Ectodermal cell (in vitro differentiated cells): ENCODE results near the gene ESPNL.

Experiments
- H3K27ac ChIP-seq: 2 replicates; pipeline ENCODE4 v1.7.0; 2013; ENCODE audit warnings: mild to moderate bottlenecking, low read depth, low read length; ENCODE audit not compliant: insufficient read depth, poor library complexity, severe bottlenecking
- H3K27me3 ChIP-seq: 2 replicates; pipeline ENCODE4 v1.7.0; 2013; ENCODE audit warnings: mild to moderate bottlenecking, low read length; ENCODE audit not compliant: insufficient read depth, control insufficient read depth, poor library complexity, severe bottlenecking
- H3K36me3 ChIP-seq: one replicate; pipeline ENCODE4 v1.7.0; 2013; ENCODE audit warnings: low read length; ENCODE audit not compliant: control insufficient read depth, insufficient read depth
- H3K4me1 ChIP-seq: one replicate; pipeline ENCODE4 v1.7.0; 2013; ENCODE audit warnings: low read length; ENCODE audit not compliant: control insufficient read depth, insufficient read depth
- H3K4me3 ChIP-seq: 2 replicates; pipeline ENCODE4 v1.7.0; 2013; ENCODE audit warnings: low read depth, low read length, control low read depth; ENCODE audit not compliant: insufficient read depth
- H3K9me3 ChIP-seq: 2 replicates; pipeline ENCODE4 v1.7.0; 2013; ENCODE audit warnings: mild to moderate bottlenecking, low read length, moderate library complexity; ENCODE audit not compliant: control insufficient read depth
- WGBS, 2 experiments: methylation state at CpG; one replicate each; pipeline ENCODE4 v1.1.7; 2013; ENCODE audit warnings: missing lambda C conversion rate in 2 of 2; 5-methylcytosine and 5-hydroxymethylcytosine counted together

ESPNL gene

DNA sequence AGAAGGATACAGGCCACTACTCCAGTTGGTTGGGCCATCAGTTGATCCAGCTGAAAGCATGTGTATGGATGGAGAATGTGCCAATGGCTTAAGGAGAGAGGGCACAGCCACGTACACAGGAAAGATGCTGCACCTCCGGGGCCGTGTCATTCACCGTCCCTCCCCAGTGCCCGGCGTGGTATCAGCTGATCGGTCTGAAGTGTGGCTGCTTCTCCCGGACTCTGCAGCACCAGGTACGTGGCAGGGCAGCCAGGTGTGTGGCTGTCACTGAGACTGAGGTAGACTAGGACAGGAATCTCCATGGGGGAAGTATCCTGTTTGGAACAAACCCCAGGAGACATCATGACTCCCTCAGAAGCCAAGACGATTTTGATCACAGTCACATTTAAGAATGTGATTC is 54.4 kb downstream of the ESPNL start:
- Histone ChIP-seq H3K9me3 (no peaks in the 10 kb centered on the region), H3K4me3 (no peak overlapping the region), H3K27me3 (peaks cover 12% of the 10 kb centered on the region), H3K36me3 (no peaks in the 10 kb centered on the region), H3K4me1 (peaks cover 21% of the 10 kb centered on the region), H3K27ac (no peak overlapping the region)
- 94 to 97% methylated on average over 10 of the region's 10 CpGs for WGBS, 2 experiments

DNA sequence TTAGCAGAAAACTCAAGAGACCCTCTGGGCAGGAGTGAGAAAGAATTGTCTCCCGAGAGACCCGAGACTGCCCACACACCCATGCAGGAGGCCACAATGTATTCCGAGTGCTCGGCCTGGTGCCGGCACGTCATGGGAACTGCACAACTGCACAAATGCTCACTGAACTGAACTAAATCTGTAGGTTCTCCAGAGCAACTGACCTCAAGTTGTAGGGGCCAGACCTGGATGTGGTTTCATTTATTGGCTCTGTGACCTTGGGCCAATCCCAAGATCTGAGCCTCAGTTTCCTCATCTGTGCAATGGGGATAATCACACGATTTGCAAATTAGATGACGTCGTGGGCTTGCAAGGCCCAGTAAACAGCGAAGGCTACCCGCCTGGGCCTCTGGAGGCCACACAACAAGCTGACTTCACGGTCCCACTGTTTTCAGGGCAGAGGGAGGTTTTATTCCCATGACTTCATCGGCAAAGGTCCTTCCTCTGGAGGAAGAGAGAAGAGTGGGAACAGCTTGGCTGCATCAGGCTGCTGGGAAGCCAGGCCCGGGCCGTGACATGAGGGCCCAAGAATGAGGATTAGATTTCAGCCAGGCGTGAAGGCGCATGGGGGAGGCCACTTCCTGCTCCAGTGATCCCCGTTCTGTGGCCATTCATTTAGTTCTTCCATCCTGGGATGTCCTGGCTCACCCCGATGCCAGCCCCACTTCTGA is 55.1 kb downstream of the ESPNL start:
- H3K4me3 ChIP-seq: no peak overlapping the region
- no peaks in the 10 kb centered on the region for H3K9me3 ChIP-seq
- H3K36me3 ChIP-seq: no peaks in the 10 kb centered on the region
- H3K27me3 ChIP-seq: peaks cover 18% of the 10 kb centered on the region
- 87 to 90% methylated on average over 19 of the region's 19 CpGs for whole genome bisulfite sequencing, 2 experiments
- peaks cover 21% of the 10 kb centered on the region for H3K4me1 ChIP-seq
- peak overlapping the region; percentile 50 for H3K27ac ChIP-seq

- WGBS, 2 experiments: 84% methylated on average over 18 of the region's 18 CpGs
Observed at GRCh38 chr2:238155761-238156694, 55.9 kb downstream of the ESPNL start.

DNA sequence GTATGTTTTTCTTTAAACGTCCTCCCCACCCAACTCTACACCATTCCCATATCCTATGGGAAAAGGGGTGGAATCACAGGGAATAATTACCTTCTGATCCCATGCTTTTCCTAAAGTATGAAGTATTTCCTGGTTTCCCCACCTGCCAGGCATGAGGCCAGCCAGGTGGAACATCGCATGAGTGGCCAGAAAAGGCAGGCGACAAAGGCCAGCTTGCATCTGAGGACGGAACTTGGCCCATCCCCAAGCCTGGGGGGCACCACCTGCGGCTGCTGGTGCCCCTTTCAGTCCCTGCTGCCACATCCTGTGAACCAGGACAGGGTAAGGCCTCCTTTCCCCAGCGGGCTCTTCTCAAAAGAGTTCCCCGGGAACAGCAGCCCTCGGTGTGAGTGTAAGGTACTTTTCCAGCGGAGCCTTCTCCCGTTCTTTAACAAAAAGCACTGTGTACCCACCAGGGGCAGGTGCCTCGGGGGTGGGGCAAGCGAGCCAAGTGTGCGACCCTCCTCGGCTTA is 57.4 kb downstream of the ESPNL start:
- H3K27me3 ChIP-seq: peaks cover 42% of the 10 kb centered on the region
- no peak overlapping the region for H3K27ac ChIP-seq
- H3K4me1 ChIP-seq: peaks cover 11% of the 10 kb centered on the region
- H3K9me3 ChIP-seq: no peaks in the 10 kb centered on the region
- H3K4me3 ChIP-seq: no peak overlapping the region
- WGBS, 2 experiments: 79 to 80% methylated on average over 13 to 14 of the region's 14 CpGs
- no peaks in the 10 kb centered on the region for H3K36me3 ChIP-seq

More at GRCh38 chr2:238155761-238156694, 55.9 kb downstream of the ESPNL start:
- no peak overlapping the region for H3K27ac ChIP-seq
- H3K27me3 ChIP-seq: peaks cover 26% of the 10 kb centered on the region
- peaks cover 20% of the 10 kb centered on the region for H3K4me1 ChIP-seq
- no peaks in the 10 kb centered on the region for H3K36me3 ChIP-seq
- no peaks in the 10 kb centered on the region for H3K9me3 ChIP-seq
- H3K4me3 ChIP-seq: no peak overlapping the region

- WGBS, 2 experiments: 67 to 79% methylated on average over 21 of the region's 21 CpGs
- no peaks in the 10 kb centered on the region for H3K36me3 ChIP-seq
- H3K4me1 ChIP-seq: peaks cover 11% of the 10 kb centered on the region
- no peak overlapping the region for H3K4me3 ChIP-seq
- no peaks in the 10 kb centered on the region for H3K9me3 ChIP-seq
- peaks cover 47% of the 10 kb centered on the region for H3K27me3 ChIP-seq
- no peak overlapping the region for H3K27ac ChIP-seq
Observed at GRCh38 chr2:238158018-238158508, 57.9 kb downstream of the ESPNL start.

- Histone ChIP-seq H3K9me3 (no peaks in the 10 kb centered on the region), H3K36me3 (no peaks in the 10 kb centered on the region), H3K4me3 (no peak within 1 kb of the TSS), H3K27me3 (peaks cover 52% of the 10 kb centered on the region), H3K27ac (no peak within 1 kb of the TSS), H3K4me1 (peaks cover 11% of the 10 kb centered on the region)
- WGBS, 2 experiments: 14% methylated on average over 54 of the region's 61 CpGs
Observed at GRCh38 chr2:238158509-238159070, 58.5 kb downstream of the ESPNL start, which contains the start of gene ERFE. TSS of gene ERFE (plus strand) at chr2:238158970. CDS start at chr2:238159008, 38 bp downstream.

- H3K27me3 ChIP-seq: peaks cover 57% of the 10 kb centered on the region
- no peak overlapping the region for H3K27ac ChIP-seq
- H3K36me3 ChIP-seq: no peaks in the 10 kb centered on the region
- no peaks in the 10 kb centered on the region for H3K9me3 ChIP-seq
- H3K4me1 ChIP-seq: peaks cover 11% of the 10 kb centered on the region
- no peak overlapping the region for H3K4me3 ChIP-seq
- WGBS, 2 experiments: 3 to 4% methylated on average over 52 of the region's 52 CpGs
Observed at GRCh38 chr2:238159071-238159539, 59.0 kb downstream of the ESPNL start.

- Histone ChIP-seq H3K36me3 (no peaks in the 10 kb centered on the region), H3K4me1 (peaks cover 11% of the 10 kb centered on the region), H3K27me3 (peaks cover 63% of the 10 kb centered on the region), H3K9me3 (no peaks in the 10 kb centered on the region), H3K4me3 (no peak overlapping the region), H3K27ac (no peak overlapping the region)
- 68 to 69% methylated on average over 10 of the region's 10 CpGs for WGBS, 2 experiments
Observed at GRCh38 chr2:238159661-238160205, 59.6 kb downstream of the ESPNL start.

- H3K27me3 ChIP-seq: peaks cover 71% of the 10 kb centered on the region
- H3K4me1 ChIP-seq: peaks cover 7% of the 10 kb centered on the region
- H3K9me3 ChIP-seq: no peaks in the 10 kb centered on the region
- WGBS, 2 experiments: 74 to 75% methylated on average over 23 of the region's 23 CpGs
- no peaks in the 10 kb centered on the region for H3K36me3 ChIP-seq
- no peak overlapping the region for H3K4me3 ChIP-seq
- no peak overlapping the region for H3K27ac ChIP-seq
Observed at GRCh38 chr2:238160206-238161129, 60.3 kb downstream of the ESPNL start.
